DOHH2 (cell line): ENCODE measurements around the gene NKX1-2.

ENCODE experiments used
- EZH2phosphoT487 ChIP-seq: fragments of 200-600 bp; sonication (generic); IDR thresholded peaks from 2 replicates; pipeline ENCODE4 v1.6.1; 2017; ENCODE audit warnings: borderline replicate concordance, mild to moderate bottlenecking, antibody characterized with exemption, low read length, moderate library complexity, mixed read lengths
- TF ChIP-seq, protein P1 (sequence below): fragments of 200-600 bp; sonication (generic); IDR thresholded peaks from one replicate; pipeline ENCODE4 v1.5.1; 2014; ENCODE audit warnings: antibody characterized with exemption, mild to moderate bottlenecking, low read depth, low read length; ENCODE audit not compliant: poor library complexity, severe bottlenecking

DNA sequence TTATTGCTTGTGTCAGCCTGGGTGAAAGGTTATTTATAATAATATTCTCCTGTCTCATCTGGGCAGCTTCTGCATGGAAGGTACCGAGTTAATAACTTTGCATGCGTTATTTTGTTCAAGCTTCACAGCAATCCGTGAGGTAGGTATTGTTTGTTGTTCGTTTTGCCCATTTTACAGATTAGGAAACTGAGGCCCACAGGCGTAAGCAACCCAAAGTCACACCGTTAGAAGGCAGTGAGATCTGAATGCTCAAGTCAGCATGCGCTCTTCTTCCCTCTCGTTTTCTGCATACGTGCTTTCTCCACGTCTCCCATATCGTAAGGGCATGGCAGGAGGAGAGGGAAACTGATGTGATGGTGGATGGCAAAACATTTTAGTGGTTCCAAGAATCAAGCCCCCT is 45.9 kb upstream of the NKX1-2 start:
- no peak for TF ChIP-seq EZH2phosphoT487
- TF ChIP-seq, protein P1, sequence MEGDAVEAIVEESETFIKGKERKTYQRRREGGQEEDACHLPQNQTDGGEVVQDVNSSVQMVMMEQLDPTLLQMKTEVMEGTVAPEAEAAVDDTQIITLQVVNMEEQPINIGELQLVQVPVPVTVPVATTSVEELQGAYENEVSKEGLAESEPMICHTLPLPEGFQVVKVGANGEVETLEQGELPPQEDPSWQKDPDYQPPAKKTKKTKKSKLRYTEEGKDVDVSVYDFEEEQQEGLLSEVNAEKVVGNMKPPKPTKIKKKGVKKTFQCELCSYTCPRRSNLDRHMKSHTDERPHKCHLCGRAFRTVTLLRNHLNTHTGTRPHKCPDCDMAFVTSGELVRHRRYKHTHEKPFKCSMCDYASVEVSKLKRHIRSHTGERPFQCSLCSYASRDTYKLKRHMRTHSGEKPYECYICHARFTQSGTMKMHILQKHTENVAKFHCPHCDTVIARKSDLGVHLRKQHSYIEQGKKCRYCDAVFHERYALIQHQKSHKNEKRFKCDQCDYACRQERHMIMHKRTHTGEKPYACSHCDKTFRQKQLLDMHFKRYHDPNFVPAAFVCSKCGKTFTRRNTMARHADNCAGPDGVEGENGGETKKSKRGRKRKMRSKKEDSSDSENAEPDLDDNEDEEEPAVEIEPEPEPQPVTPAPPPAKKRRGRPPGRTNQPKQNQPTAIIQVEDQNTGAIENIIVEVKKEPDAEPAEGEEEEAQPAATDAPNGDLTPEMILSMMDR = no peak
